HEK293T (cell line): Measurements from ENCODE around the gene TAPBP.

Experiments used
- BHLHE40 ChIP-seq: fragments of 450-650 bp; IDR thresholded peaks from 2 replicates; pipeline ENCODE4 v1.6.1; 2016; ENCODE audit warnings: mild to moderate bottlenecking, moderate library complexity, borderline replicate concordance
- ELF4 ChIP-seq: fragments of 450-650 bp; IDR thresholded peaks from 2 replicates; pipeline ENCODE4 v1.6.1; 2017; ENCODE audit warnings: antibody characterized with exemption
- FOXA1 ChIP-seq: fragments of 450-650 bp; IDR thresholded peaks from 2 replicates; pipeline ENCODE4 v1.6.1; 2016; ENCODE audit warnings: mild to moderate bottlenecking
- FOXK2 ChIP-seq: fragments of 450-650 bp; IDR thresholded peaks from 2 replicates; pipeline ENCODE4 v1.6.1; 2016; ENCODE audit warnings: mild to moderate bottlenecking
- SUZ12 ChIP-seq: fragments of 450-650 bp; IDR thresholded peaks from 2 replicates; pipeline ENCODE4 v1.6.1; 2016; ENCODE audit warnings: mild to moderate bottlenecking

DNA sequence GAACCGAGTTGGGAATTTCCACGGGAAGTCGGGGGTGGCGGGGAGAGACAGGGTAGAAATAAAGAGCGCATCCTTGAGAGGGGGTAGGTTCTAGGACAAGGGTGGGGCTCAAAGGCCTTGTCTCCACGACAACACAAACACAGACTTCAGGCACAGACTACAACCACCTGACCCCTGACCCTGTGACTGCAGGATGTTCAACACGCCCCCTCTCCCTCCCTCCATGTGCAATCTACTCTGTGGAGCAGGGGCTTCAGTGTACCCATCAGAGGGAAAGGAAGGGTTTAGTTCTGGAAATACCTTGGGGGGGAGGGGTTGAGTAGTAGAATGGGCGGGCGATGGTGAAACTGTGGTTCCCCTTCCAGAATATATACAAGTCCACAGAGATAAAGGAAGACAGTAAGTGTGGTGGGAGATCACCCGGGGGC lies 651 bp upstream of the TAPBP start:
- no peak for TF ChIP-seq FOXA1
- no peak for TF ChIP-seq SUZ12
- no peak for TF ChIP-seq ELF4
- TF ChIP-seq BHLHE40 = no peak
- TF ChIP-seq FOXK2 = no peak
